Effector memory CD4-positive, alpha-beta T cell (primary cell): Measurements from ENCODE around the gene BRD8.

Experiments
- DNase-seq, 3 donors: peaks; one replicate each; pipeline ENCODE4 v3.0.0-alpha.2; 2020
- H3K27ac ChIP-seq: 2 replicates; pipeline ENCODE4 v1.7.0; 2013; ENCODE audit warnings: mild to moderate bottlenecking, low read length, moderate library complexity; ENCODE audit not compliant: insufficient read depth, poor library complexity, severe bottlenecking
- H3K27me3 ChIP-seq: replicated peaks from 2 replicates; pipeline ENCODE4 v1.7.0; 2013; ENCODE audit warnings: mild to moderate bottlenecking, low read length; ENCODE audit not compliant: insufficient read depth, control insufficient read depth, poor library complexity, severe bottlenecking
- H3K36me3 ChIP-seq: 2 replicates; pipeline ENCODE4 v1.7.0; 2013; ENCODE audit warnings: mild to moderate bottlenecking, low read length, moderate library complexity; ENCODE audit not compliant: control insufficient read depth, insufficient read depth
- H3K4me1 ChIP-seq: 2 replicates; pipeline ENCODE4 v1.7.0; 2013; ENCODE audit warnings: low read length, mild to moderate bottlenecking; ENCODE audit not compliant: control insufficient read depth, insufficient read depth, poor library complexity, severe bottlenecking
- H3K4me3 ChIP-seq: 2 replicates; pipeline ENCODE4 v1.7.0; 2013; ENCODE audit warnings: low read length, low read depth, mild to moderate bottlenecking; ENCODE audit not compliant: insufficient read depth, poor library complexity, severe bottlenecking
- H3K9me3 ChIP-seq: 2 replicates; pipeline ENCODE4 v1.7.0; 2013; ENCODE audit warnings: mild to moderate bottlenecking, low read length, moderate library complexity; ENCODE audit not compliant: control insufficient read depth

Gene BRD8

GRCh38 chr5:138091685-138092084, 86.7 kb downstream of the BRD8 start:
- DNase-seq = no peak
- no peaks in the 10 kb centered on the region for H3K9me3 ChIP-seq
- H3K27ac ChIP-seq = no peak overlapping the region
- no peak overlapping the region for H3K4me3 ChIP-seq
- H3K4me1 ChIP-seq = no peaks in the 10 kb centered on the region
- no peaks in the 10 kb centered on the region for H3K27me3 ChIP-seq
- no peaks in the 10 kb centered on the region for H3K36me3 ChIP-seq
